ENCODE results near the gene ZDHHC20. TPM values are rescaled to one million over a fixed set of nuclear protein-coding genes. Genes with fewer than 3 reads are reported as not detected.

The ZDHHC20 gene
- total RNA-seq, 1 experiment from 2014 or later: 69.1 TPM

DNA sequence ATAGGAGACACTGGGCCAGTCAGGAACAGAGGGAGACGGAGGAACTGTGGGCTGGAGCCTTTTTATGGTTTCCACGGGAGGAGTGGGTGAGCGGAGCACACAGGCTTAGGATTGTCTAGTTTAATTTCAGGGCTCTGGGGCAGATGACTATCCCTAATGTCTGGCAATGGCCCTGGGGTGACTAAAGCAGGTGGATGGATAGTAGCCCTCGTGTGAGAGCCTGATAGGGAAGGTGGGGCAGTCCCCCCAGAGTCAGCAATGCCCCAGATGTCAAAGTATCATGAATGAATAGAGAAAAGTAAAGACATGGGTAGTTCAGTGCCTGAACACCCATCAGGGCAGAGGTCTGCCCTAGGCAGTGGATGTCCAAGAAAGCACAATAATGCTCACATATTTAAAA, 94.2 kb downstream of the ZDHHC20 start:
- no peak overlapping the region for H3K23ac ChIP-seq (ENCODE audit: insufficient read length, low read depth, low read length)
- H2BK12ac ChIP-seq (ENCODE audit: insufficient read length, low read depth, low read length): no peak overlapping the region
- no peak overlapping the region for H3K4me2 ChIP-seq (ENCODE audit: insufficient read depth, insufficient read length, low read length)
- H3K4me1 ChIP-seq (ENCODE audit: insufficient read depth, low read length): no peaks in the 10 kb centered on the region; the same call in 1 of the 2 replicates
- H3K9me3 ChIP-seq (ENCODE audit: control insufficient read depth, low read depth, low read length): no peaks in the 10 kb centered on the region
- Mint-ChIP-seq H3K36me3 (ENCODE audit: insufficient read depth in 1 of 3, low read depth in 3 of 3) (no peaks in the 10 kb centered on the region; a peak in 1 of 7 replicates), H3K4me1 (peaks cover 7% of the 10 kb centered on the region in 2 experiments), H3K27ac (no peak overlapping the region), H3K4me3 (no peak overlapping the region), H3K9me3 (peaks cover 0 to 11% of the 10 kb centered on the region in 2 experiments; a peak in 4 of 5 replicates), H3K27me3 (ENCODE audit: low read depth) (peaks cover 1% of the 10 kb centered on the region; the same call in 1 of the 2 replicates)
- H2BK15ac ChIP-seq (ENCODE audit: low read depth, low read length): no peak overlapping the region
- H3K14ac ChIP-seq (ENCODE audit: insufficient read depth, low read length): no peak overlapping the region
- no peaks in the 10 kb centered on the region for H4K20me1 ChIP-seq (ENCODE audit: control insufficient read depth, insufficient read depth, insufficient read length)
- no peak overlapping the region for H2AFZ ChIP-seq (ENCODE audit: low read length)
- H2AK5ac ChIP-seq (ENCODE audit: insufficient read length, low read length): no peak overlapping the region
- no peak overlapping the region for H4K8ac ChIP-seq (replicated peaks; ENCODE audit: insufficient read length, low read depth, low read length)
- DNase-seq: no peak
- H3K79me2 ChIP-seq (ENCODE audit: insufficient read depth, low read length): no peaks in the 10 kb centered on the region
- no peaks in the 10 kb centered on the region for H3K23me2 ChIP-seq (ENCODE audit: insufficient read length, low read depth, low read length, poor library complexity, severe bottlenecking)
- H4K91ac ChIP-seq (ENCODE audit: insufficient read length, low read depth, low read length): no peak overlapping the region
- H4K5ac ChIP-seq (ENCODE audit: insufficient read length, low read depth, low read length): no peak overlapping the region
- no peak overlapping the region for H2BK5ac ChIP-seq (ENCODE audit: insufficient read length, low read length)
- H3K27me3 ChIP-seq (ENCODE audit: insufficient read depth, low read length): no peaks in the 10 kb centered on the region
- H3K56ac ChIP-seq (ENCODE audit: insufficient read length, low read depth, low read length): no peak overlapping the region
- no peaks in the 10 kb centered on the region for H3K79me1 ChIP-seq (ENCODE audit: insufficient read depth, low read depth, low read length, poor library complexity, severe bottlenecking)
- WGBS (ENCODE audit: extremely low coverage, insufficient read length, low lambda C conversion rate): no CpG with 5 or more reads among the region's 4 CpGs
- H3K18ac ChIP-seq (ENCODE audit: insufficient read length, low read depth, low read length): no peak overlapping the region
- no peak overlapping the region for H3K4ac ChIP-seq (ENCODE audit: low read depth, low read length)
- TF ChIP-seq, protein P1, sequence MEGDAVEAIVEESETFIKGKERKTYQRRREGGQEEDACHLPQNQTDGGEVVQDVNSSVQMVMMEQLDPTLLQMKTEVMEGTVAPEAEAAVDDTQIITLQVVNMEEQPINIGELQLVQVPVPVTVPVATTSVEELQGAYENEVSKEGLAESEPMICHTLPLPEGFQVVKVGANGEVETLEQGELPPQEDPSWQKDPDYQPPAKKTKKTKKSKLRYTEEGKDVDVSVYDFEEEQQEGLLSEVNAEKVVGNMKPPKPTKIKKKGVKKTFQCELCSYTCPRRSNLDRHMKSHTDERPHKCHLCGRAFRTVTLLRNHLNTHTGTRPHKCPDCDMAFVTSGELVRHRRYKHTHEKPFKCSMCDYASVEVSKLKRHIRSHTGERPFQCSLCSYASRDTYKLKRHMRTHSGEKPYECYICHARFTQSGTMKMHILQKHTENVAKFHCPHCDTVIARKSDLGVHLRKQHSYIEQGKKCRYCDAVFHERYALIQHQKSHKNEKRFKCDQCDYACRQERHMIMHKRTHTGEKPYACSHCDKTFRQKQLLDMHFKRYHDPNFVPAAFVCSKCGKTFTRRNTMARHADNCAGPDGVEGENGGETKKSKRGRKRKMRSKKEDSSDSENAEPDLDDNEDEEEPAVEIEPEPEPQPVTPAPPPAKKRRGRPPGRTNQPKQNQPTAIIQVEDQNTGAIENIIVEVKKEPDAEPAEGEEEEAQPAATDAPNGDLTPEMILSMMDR (conservative IDR thresholded peaks at IDR 0.05): no peak
- no peak overlapping the region for H3T11ph ChIP-seq (ENCODE audit: low read length)
- no peak overlapping the region for H3K27ac ChIP-seq (ENCODE audit: insufficient read length, low read depth, low read length)
- H2BK120ac ChIP-seq (ENCODE audit: low read depth, low read length, poor library complexity, severe bottlenecking): no peak overlapping the region
- no peak overlapping the region for H3K9ac ChIP-seq (ENCODE audit: extremely low read depth, insufficient read length, low read length)
- no peak overlapping the region for H2BK20ac ChIP-seq (ENCODE audit: low read depth, low read length, poor library complexity, severe bottlenecking)
